Measurements from ENCODE around the gene PFDN1. TPM values are rescaled to one million over a fixed set of nuclear protein-coding genes. Genes with fewer than 3 reads are reported as not detected.
A peak's percentile ranks its signal among the peaks of the same experiment; 100 is the strongest.
"Not testable (repeated sequence)": the region's sequence is repeated elsewhere in the genome, so short reads cannot be mapped to it uniquely, and the experiment has no call there.

Gene PFDN1
- total RNA-seq, 6 experiments from 2014 or later = 9.8 to 30.8 (median 14.7) TPM

GRCh38 chr5:140347360-140347759, 44.5 kb upstream of the PFDN1 start:
- H3K4me1 ChIP-seq = peaks cover 0 to 18% (median 5%) of the 10 kb centered on the region in 4 donors
- WGBS (ENCODE audit: insufficient coverage, low coverage, low lambda C conversion rate, missing lambda C conversion rate) = 5% methylated on average over 2 of the region's 2 CpGs
- no peaks in the 10 kb centered on the region for H3K27me3 ChIP-seq
- ATAC-seq (no peak), DNase-seq (no peak)
- H3K27ac ChIP-seq = no peak overlapping the region
- no peaks in the 10 kb centered on the region for H3K9me3 ChIP-seq
- H3K36me3 ChIP-seq = no peaks in the 10 kb centered on the region
- no peak for TF ChIP-seq POLR2A (IDR thresholded peaks at IDR 0.05)
- no peak for TF ChIP-seq CTCF (IDR thresholded peaks at IDR 0.05)
- H3K4me3 ChIP-seq = no peak overlapping the region
- intact Hi-C loops (cut with DNase I) = no loop called here

GRCh38 chr5:140346348-140347221, 43.7 kb upstream of the PFDN1 start, which contains the start of gene HBEGF:
TSS of gene HBEGF (minus strand) at chr5:140346603. CDS start at chr5:140346328, 275 bp downstream.
- DNase-seq (peak; percentile 92 to 93 (median 93)), ATAC-seq (peak; percentile 83 to 93 (median 90))
- 0% methylated on average over 12 of the region's 72 CpGs for WGBS (ENCODE audit: insufficient coverage, low coverage, low lambda C conversion rate, missing lambda C conversion rate)
- intact Hi-C loops (cut with DNase I) = no loop called here
- peak within 1 kb of the TSS; percentile 70 to 96 (median 91) for H3K4me3 ChIP-seq
- peaks cover 0 to 18% (median 5%) of the 10 kb centered on the region in 4 donors for H3K4me1 ChIP-seq
- TF ChIP-seq POLR2A (IDR thresholded peaks at IDR 0.05) = peak; percentile 94
- TF ChIP-seq CTCF (IDR thresholded peaks at IDR 0.05) = peak; percentile 46 to 61 (median 54)
- H3K36me3 ChIP-seq = no peaks in the 10 kb centered on the region
- H3K9me3 ChIP-seq = no peaks in the 10 kb centered on the region
- H3K27me3 ChIP-seq = no peaks in the 10 kb centered on the region
- H3K27ac ChIP-seq = peak within 1 kb of the TSS; percentile 67 to 75 (median 72)

GRCh38 chr5:140345919-140346347, 43.0 kb upstream of the PFDN1 start:
- H3K4me1 ChIP-seq = peaks cover 0 to 18% (median 5%) of the 10 kb centered on the region in 4 donors
- H3K36me3 ChIP-seq = no peaks in the 10 kb centered on the region
- peak overlapping the region; percentile 70 to 96 (median 91) for H3K4me3 ChIP-seq
- DNase-seq (peak; percentile 71 to 72 (median 72)), ATAC-seq (peak; percentile 57 to 63 (median 60))
- intact Hi-C loops (cut with DNase I) = no loop called here
- peak overlapping the region; percentile 67 to 75 (median 72) for H3K27ac ChIP-seq
- no peaks in the 10 kb centered on the region for H3K9me3 ChIP-seq
- no peaks in the 10 kb centered on the region for H3K27me3 ChIP-seq
- no peak for TF ChIP-seq POLR2A (IDR thresholded peaks at IDR 0.05)
- peak; percentile 6 to 45 (median 37) for TF ChIP-seq CTCF (IDR thresholded peaks at IDR 0.05)
- 15% methylated on average over 6 of the region's 35 CpGs for WGBS (ENCODE audit: insufficient coverage, low coverage, low lambda C conversion rate, missing lambda C conversion rate)

- Histone ChIP-seq H3K4me1 (peaks cover 0 to 18% (median 5%) of the 10 kb centered on the region in 4 donors), H3K9me3 (no peaks in the 10 kb centered on the region), H3K36me3 (no peaks in the 10 kb centered on the region), H3K27ac (no peak overlapping the region), H3K4me3 (peak overlapping the region in 2 of 3 donors; percentile 70 to 96), H3K27me3 (no peaks in the 10 kb centered on the region)
- ATAC-seq = peak in 1 of 4 donors; percentile 5
- 49% methylated on average over 2 of the region's 4 CpGs for WGBS (ENCODE audit: insufficient coverage, low coverage, low lambda C conversion rate, missing lambda C conversion rate)
- TF ChIP-seq POLR2A (IDR thresholded peaks at IDR 0.05) (no peak), CTCF (IDR thresholded peaks at IDR 0.05) (no peak)
- no peak for DNase-seq
- intact Hi-C loops (cut with DNase I) = loop anchor here in 1 of 2 donors (5.0 kb wide), 1 partner anchor 103 kb away; no protein-coding TSS in a partner anchor
Measured at GRCh38 chr5:140344683-140345423, 42.0 kb upstream of the PFDN1 start.

- not testable (repeated sequence) for H3K27me3 ChIP-seq, ATAC-seq, H3K9me3 ChIP-seq, H3K27ac ChIP-seq, H3K36me3 ChIP-seq, DNase-seq, H3K4me3 ChIP-seq
- WGBS (ENCODE audit: insufficient coverage, low coverage, low lambda C conversion rate, missing lambda C conversion rate) = no CpG with 5 or more reads among the region's 8 CpGs
- intact Hi-C loops (cut with DNase I) = loop anchor here in 1 of 2 donors (5.0 kb wide), 1 partner anchor 102 kb away; no protein-coding TSS in a partner anchor
- peaks cover 0 to 18% (median 5%) of the 10 kb centered on the region in 4 donors for H3K4me1 ChIP-seq
Measured at GRCh38 chr5:140343849-140344248, 40.9 kb upstream of the PFDN1 start.
